GM12892 (cell line): ENCODE data around the gene COL15A1.

ENCODE experiments used
- POLR2A ChIP-seq: IDR thresholded peaks from 2 replicates; pipeline ENCODE4 v1.6.1; 2011; ENCODE audit warnings: low read depth, low read length, control low read depth
- POLR2AphosphoS5 ChIP-seq: IDR thresholded peaks from 2 replicates; pipeline ENCODE4 v1.6.1; 2011; ENCODE audit warnings: low read depth, low read length, control low read depth
- TAF1 ChIP-seq: IDR thresholded peaks from 2 replicates; pipeline ENCODE4 v1.6.1; 2011; ENCODE audit warnings: low read depth, mild to moderate bottlenecking, control low read depth, low read length, borderline replicate concordance

DNA sequence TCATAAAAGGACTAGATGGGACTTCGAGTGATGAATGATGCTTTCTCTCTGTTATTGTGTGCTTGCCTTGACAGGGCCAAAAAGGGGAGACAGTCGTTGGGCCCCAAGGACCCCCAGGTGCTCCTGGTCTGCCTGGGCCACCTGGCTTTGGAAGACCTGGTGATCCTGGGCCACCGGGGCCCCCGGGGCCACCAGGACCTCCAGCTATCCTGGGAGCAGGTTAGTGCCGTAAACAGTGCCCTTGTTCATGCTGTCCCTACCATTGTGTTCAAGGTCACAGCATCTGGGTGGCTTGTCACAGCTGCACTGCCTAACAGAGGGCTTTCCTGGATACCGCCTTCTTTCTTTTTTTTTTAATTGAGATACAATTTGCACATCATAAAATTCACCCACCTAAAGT lies 112.5 kb downstream of the COL15A1 start:
- TF ChIP-seq POLR2A: no peak
- TF ChIP-seq TAF1: no peak
- no peak for TF ChIP-seq POLR2AphosphoS5
